Left lung (tissue), 10 donors: ENCODE results near the gene ATRNL1. TPM values are rescaled to one million over a fixed set of nuclear protein-coding genes. Genes with fewer than 3 reads are reported as not detected.

Experiments
- ATAC-seq: fragments of 200-7000 bp; cut with Tn5 transposase; one replicate; pipeline ENCODE4 v1.9.1; 2020; ENCODE audit warnings: moderate library complexity
- DNase-seq, 4 donors: peaks; one replicate each; pipeline ENCODE4 v3.0.0-alpha.2; 2013 to 2020
- H3K27ac ChIP-seq, 2 donors: fragments of 200-600 bp; sonication (generic) in 1 of 2; one replicate each; pipeline versions ENCODE4 v1.5.0 to v1.8.0; 2020 to 2021
- H3K27me3 ChIP-seq, 2 donors: fragments of 200-600 bp; sonication (generic) in 1 of 2; one replicate each; pipeline versions ENCODE4 v1.5.0 to v1.8.0; 2020 to 2021
- H3K36me3 ChIP-seq, 2 donors: fragments of 200-600 bp; sonication (generic) in 1 of 2; one replicate each; pipeline versions ENCODE4 v1.5.0 to v1.8.0; 2020 to 2021
- H3K4me1 ChIP-seq, 2 donors: fragments of 200-600 bp; one replicate each; pipeline ENCODE4 v1.8.0; 2021
- H3K4me3 ChIP-seq, 2 donors: fragments of 200-600 bp; sonication (generic) in 1 of 2; one replicate each; pipeline versions ENCODE4 v1.5.0 to v1.8.0; 2020 to 2021; ENCODE audit warnings: mild to moderate bottlenecking in 1 of 2
- H3K9me3 ChIP-seq, 2 donors: fragments of 200-600 bp; sonication (generic) in 1 of 2; one replicate each; pipeline versions ENCODE4 v1.5.0 to v1.8.0; 2020 to 2021
- CTCF ChIP-seq, 2 donors: fragments of 200-600 bp; sonication (generic) in 1 of 2; IDR thresholded peaks; one replicate each; pipeline versions ENCODE4 v1.5.0 to v1.8.0; 2021; ENCODE audit warnings: antibody characterized with exemption in 2 of 2
- intact Hi-C, 2 donors: fragments of 100-400 bp; cut with DNase I; formaldehyde crosslinking; loops; one replicate each; pipeline versions ENCODE4 v1.11.2 to v1.14.2; 2022
- polyA plus RNA-seq, 6 donors: library from polyadenylated mRNA; unstranded; fragments of 120-200 nt; gene quantifications; one replicate each; pipeline ENCODE4 v1.2.1, GENCODE V29; 2013; ENCODE audit not compliant: insufficient read length in 6 of 6
- total RNA-seq, 2 donors: library from RNA; stranded (reverse); fragmentation: NEBNext Ultra II Directional; extraction: Animal tissue kit (Norgen Biotek cat#: 25700); gene quantifications; one replicate each; pipeline ENCODE4 v1.2.1, GENCODE V29; 2021
- donor health status: DM: no; HTN: yes; CAD: no.
- donor health status: DM: no; HTN: no; CAD: no.

ATRNL1 gene
- total and polyA plus RNA-seq, 8 donors: 0.26 to 6.7 (median 5.1) TPM

DNA sequence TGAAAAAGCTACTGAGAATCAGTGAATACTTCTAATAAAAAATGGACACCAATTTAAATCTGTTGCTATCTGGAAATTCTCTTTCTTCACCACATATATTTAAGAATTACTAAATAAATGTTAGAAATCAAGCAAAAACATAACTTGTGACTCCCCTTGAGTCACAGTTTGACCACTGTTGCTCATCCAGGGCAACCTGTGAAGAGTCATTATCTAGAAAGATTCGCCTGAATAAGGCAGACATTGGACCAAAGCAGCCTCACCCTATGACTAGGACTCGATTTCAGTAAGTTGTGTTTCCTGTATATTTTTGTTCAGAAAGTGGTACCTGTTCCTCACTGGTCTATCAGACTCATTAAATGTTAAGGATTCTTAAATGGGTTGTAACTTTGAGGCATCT, 572.4 kb downstream of the ATRNL1 start:
- no peaks in the 10 kb centered on the region for H3K36me3 ChIP-seq
- no peaks in the 10 kb centered on the region for H3K4me1 ChIP-seq
- no peaks in the 10 kb centered on the region for H3K27me3 ChIP-seq
- ATAC-seq: no peak
- no peak for DNase-seq
- H3K4me3 ChIP-seq: no peak overlapping the region
- no peak for TF ChIP-seq CTCF (IDR thresholded peaks at IDR 0.05)
- no peaks in the 10 kb centered on the region for H3K9me3 ChIP-seq
- no peak overlapping the region for H3K27ac ChIP-seq
- intact Hi-C loops: no loop called here

- ATAC-seq (no peak), DNase-seq (no peak)
- Histone ChIP-seq H3K4me1 (no peaks in the 10 kb centered on the region), H3K9me3 (no peaks in the 10 kb centered on the region), H3K27me3 (no peaks in the 10 kb centered on the region), H3K4me3 (no peak overlapping the region), H3K27ac (no peak overlapping the region), H3K36me3 (no peaks in the 10 kb centered on the region)
- no peak for TF ChIP-seq CTCF (IDR thresholded peaks at IDR 0.05)
- intact Hi-C loops: no loop called here
Observed at GRCh38 chr10:115674496-115674895, 581.3 kb downstream of the ATRNL1 start.

DNA sequence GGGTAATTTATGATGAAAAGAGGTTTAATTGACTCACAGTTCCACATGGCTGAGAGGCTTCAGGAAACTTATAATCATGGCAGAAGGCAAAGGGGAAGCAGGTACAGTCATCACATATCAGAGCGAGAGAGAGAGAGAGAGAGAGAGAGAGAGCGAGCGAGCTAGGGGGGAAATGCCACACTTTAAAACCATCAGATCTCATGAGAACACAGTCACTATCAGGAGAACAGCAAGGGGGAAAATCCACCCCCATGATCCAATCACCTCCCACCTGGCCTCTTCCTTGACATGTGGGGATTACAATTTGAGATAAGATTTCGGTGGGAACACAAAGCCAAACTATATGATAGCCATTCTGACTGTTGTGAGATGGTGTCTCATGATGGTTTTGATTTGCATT, 603.6 kb downstream of the ATRNL1 start:
- no peaks in the 10 kb centered on the region for H3K4me1 ChIP-seq
- DNase-seq (no peak), ATAC-seq (no peak)
- H3K9me3 ChIP-seq: no peaks in the 10 kb centered on the region
- TF ChIP-seq CTCF (IDR thresholded peaks at IDR 0.05): no peak
- no peak overlapping the region for H3K27ac ChIP-seq
- H3K4me3 ChIP-seq: no peak overlapping the region
- intact Hi-C loops: no loop called here
- no peaks in the 10 kb centered on the region for H3K36me3 ChIP-seq
- H3K27me3 ChIP-seq: no peaks in the 10 kb centered on the region

- intact Hi-C loops: no loop called here
- no peak for TF ChIP-seq CTCF (IDR thresholded peaks at IDR 0.05)
- no peak overlapping the region for H3K27ac ChIP-seq
- H3K27me3 ChIP-seq: no peaks in the 10 kb centered on the region
- ATAC-seq: no peak
- DNase-seq: peak in 1 of 4 donors; percentile 0
- H3K4me1 ChIP-seq: no peaks in the 10 kb centered on the region
- H3K9me3 ChIP-seq: no peaks in the 10 kb centered on the region
- H3K4me3 ChIP-seq: no peak overlapping the region
- H3K36me3 ChIP-seq: no peaks in the 10 kb centered on the region
Observed at GRCh38 chr10:115706026-115706425, 612.9 kb downstream of the ATRNL1 start.

GRCh38 chr10:115706488-115707076, 613.4 kb downstream of the ATRNL1 start:
- no peaks in the 10 kb centered on the region for H3K4me1 ChIP-seq
- DNase-seq: peak in 2 of 4 donors; percentile 41 to 48
- intact Hi-C loops: no loop called here
- peak; percentile 39 for ATAC-seq
- H3K36me3 ChIP-seq: no peaks in the 10 kb centered on the region
- TF ChIP-seq CTCF (IDR thresholded peaks at IDR 0.05): peak in 1 of 2 donors; percentile 31
- H3K27ac ChIP-seq: no peak overlapping the region
- no peak overlapping the region for H3K4me3 ChIP-seq
- no peaks in the 10 kb centered on the region for H3K27me3 ChIP-seq
- no peaks in the 10 kb centered on the region for H3K9me3 ChIP-seq
